Measurements from ENCODE around the gene NKAPD1. TPM values are rescaled to one million over a fixed set of nuclear protein-coding genes. Genes with fewer than 3 reads are reported as not detected.

Gene NKAPD1
- total RNA-seq, 1 donor from 2014 or later: 12.2 TPM

Other genes starting within 250 kb of the NKAPD1 start
- gene ALG9, start 202.7 kb upstream of the NKAPD1 start, total RNA-seq: 16.8 TPM
- 0.53 TPM for gene FDXACB1, start 195.1 kb upstream of the NKAPD1 start, total RNA-seq
- gene CFAP68, start 194.8 kb upstream of the NKAPD1 start, total RNA-seq: not detected
- gene CRYAB, start 162.5 kb upstream of the NKAPD1 start, total RNA-seq: 288 TPM
- gene HSPB2, start 161.6 kb upstream of the NKAPD1 start, total RNA-seq: not detected
- not detected for gene C11orf52, start 155.4 kb upstream of the NKAPD1 start, total RNA-seq
- 48.9 TPM for gene DIXDC1, start 137.0 kb upstream of the NKAPD1 start, total RNA-seq
- gene DLAT, start 48.9 kb upstream of the NKAPD1 start, total RNA-seq: 21.3 TPM
- gene PIH1D2, start 282 bp upstream of the NKAPD1 start, total RNA-seq: not detected
- 28.9 TPM for gene TIMM8B, start 12.5 kb downstream of the NKAPD1 start, total RNA-seq
- 68.5 TPM for gene SDHD, start 12.6 kb downstream of the NKAPD1 start, total RNA-seq
- gene IL18, start 89.8 kb downstream of the NKAPD1 start, total RNA-seq: 9.0 TPM
- gene TEX12, start 93.1 kb downstream of the NKAPD1 start, total RNA-seq: not detected
- not detected for gene BCO2, start 101.2 kb downstream of the NKAPD1 start, total RNA-seq
- gene PTS, start 152.1 kb downstream of the NKAPD1 start, total RNA-seq: 13.5 TPM
- not detected for gene PLET1, start 186.6 kb downstream of the NKAPD1 start, total RNA-seq